DOHH2 (cell line): ENCODE data around the gene DHRS12.
A peak's percentile ranks its signal among the peaks of the same experiment; 100 is the strongest.

Experiments used
- H3F3A ChIP-seq: fragments of 200-600 bp; sonication (generic), shearing (Covaris generic); 2 replicates; pipeline ENCODE4 v1.6.0; 2016; ENCODE audit warnings: antibody characterized with exemption, mild to moderate bottlenecking; ENCODE audit not compliant: control insufficient read depth, insufficient read depth
- H3K27ac ChIP-seq: fragments of 200-600 bp; sonication (generic); 2 replicates; pipeline ENCODE4 v1.5.1; 2014; ENCODE audit warnings: low read depth, mild to moderate bottlenecking, low read length, moderate library complexity
- H3K27me3 ChIP-seq: fragments of 200-600 bp; sonication (generic); 2 replicates; pipeline ENCODE4 v1.6.1; 2014; ENCODE audit warnings: mild to moderate bottlenecking, low read length, mixed read lengths; ENCODE audit not compliant: control insufficient read depth
- H3K36me3 ChIP-seq: fragments of 200-600 bp; sonication (generic); 2 replicates; pipeline ENCODE4 v1.6.1; 2014; ENCODE audit warnings: mild to moderate bottlenecking, low read length, moderate library complexity, mixed read lengths; ENCODE audit not compliant: control insufficient read depth
- H3K4me1 ChIP-seq: fragments of 200-600 bp; sonication (generic); 2 replicates; pipeline ENCODE4 v1.6.1; 2014; ENCODE audit warnings: mild to moderate bottlenecking, low read length, mixed read lengths; ENCODE audit not compliant: control insufficient read depth
- H3K4me2 ChIP-seq: fragments of 200-600 bp; sonication (generic); 2 replicates; pipeline ENCODE4 v1.6.0; 2014; ENCODE audit warnings: mild to moderate bottlenecking, low read length, moderate library complexity
- H3K4me3 ChIP-seq: fragments of 200-600 bp; sonication (generic); 2 replicates; pipeline ENCODE4 v1.5.1; 2014; ENCODE audit warnings: mild to moderate bottlenecking, low read length, mixed read lengths
- H3K79me2 ChIP-seq: fragments of 200-600 bp; sonication (generic); 2 replicates; pipeline ENCODE4 v1.6.1; 2014; ENCODE audit warnings: mild to moderate bottlenecking, low read length, mixed read lengths; ENCODE audit not compliant: control insufficient read depth
- H3K9me2 ChIP-seq: fragments of 200-600 bp; sonication (generic); replicated peaks from 2 replicates; pipeline ENCODE4 v1.6.1; 2014; ENCODE audit warnings: mild to moderate bottlenecking, low read length, mixed read lengths; ENCODE audit not compliant: control insufficient read depth
- H3K9me3 ChIP-seq: fragments of 200-600 bp; sonication (generic); 2 replicates; pipeline ENCODE4 v1.6.1; 2014; ENCODE audit warnings: antibody characterized with exemption, low read length, mixed read lengths; ENCODE audit not compliant: control insufficient read depth, insufficient read depth
- H4K20me1 ChIP-seq: fragments of 200-600 bp; sonication (generic); 2 replicates; pipeline ENCODE4 v1.6.0; 2014; ENCODE audit warnings: low read depth, mild to moderate bottlenecking, antibody characterized with exemption, low read length, moderate library complexity; ENCODE audit not compliant: control insufficient read depth, insufficient read depth
- CTCF ChIP-seq: fragments of 200-600 bp; sonication (generic); IDR thresholded peaks from one replicate; pipeline ENCODE4 v1.5.1; 2014; ENCODE audit warnings: antibody characterized with exemption, mild to moderate bottlenecking, low read depth, low read length; ENCODE audit not compliant: poor library complexity, severe bottlenecking
- EZH2phosphoT487 ChIP-seq: fragments of 200-600 bp; sonication (generic); IDR thresholded peaks from 2 replicates; pipeline ENCODE4 v1.6.1; 2017; ENCODE audit warnings: borderline replicate concordance, mild to moderate bottlenecking, antibody characterized with exemption, low read length, moderate library complexity, mixed read lengths

The DHRS12 gene

GRCh38 chr13:51768378-51768921 lies 35.5 kb downstream of the DHRS12 start:
- 0 out of 2 replicates have a peak, but pooled peaks cover under 1% of the 10 kb centered on the region for H3K27me3 ChIP-seq
- H3K9me2 ChIP-seq: no peaks in the 10 kb centered on the region
- no peaks in the 10 kb centered on the region for H3F3A ChIP-seq
- TF ChIP-seq CTCF (no peak), EZH2phosphoT487 (no peak)
- peaks cover 8% of the 10 kb centered on the region for H3K4me1 ChIP-seq
- no peak overlapping the region for H3K4me3 ChIP-seq
- no peaks in the 10 kb centered on the region for H3K79me2 ChIP-seq
- H3K36me3 ChIP-seq: no peaks in the 10 kb centered on the region
- no peak overlapping the region for H3K27ac ChIP-seq
- H3K4me2 ChIP-seq: no peak overlapping the region
- no peaks in the 10 kb centered on the region for H4K20me1 ChIP-seq
- H3K9me3 ChIP-seq: no peaks in the 10 kb centered on the region

GRCh38 chr13:51767100-51767499 lies 36.9 kb downstream of the DHRS12 start:
- H3K9me2 ChIP-seq: no peaks in the 10 kb centered on the region
- H3K27me3 ChIP-seq: no peaks in the 10 kb centered on the region
- no peaks in the 10 kb centered on the region for H4K20me1 ChIP-seq
- H3K4me3 ChIP-seq: no peak overlapping the region
- H3K9me3 ChIP-seq: no peaks in the 10 kb centered on the region
- H3K36me3 ChIP-seq: no peaks in the 10 kb centered on the region
- H3K4me1 ChIP-seq: peaks cover 8% of the 10 kb centered on the region
- TF ChIP-seq EZH2phosphoT487: no peak
- H3K79me2 ChIP-seq: no peaks in the 10 kb centered on the region
- no peak overlapping the region for H3K4me2 ChIP-seq
- H3K27ac ChIP-seq: no peak overlapping the region
- H3F3A ChIP-seq: no peaks in the 10 kb centered on the region

- H3K4me3 ChIP-seq: no peak overlapping the region
- no peaks in the 10 kb centered on the region for H3K9me3 ChIP-seq
- H3F3A ChIP-seq: no peaks in the 10 kb centered on the region
- H3K79me2 ChIP-seq: no peaks in the 10 kb centered on the region
- H3K27me3 ChIP-seq: no peaks in the 10 kb centered on the region
- no peak for TF ChIP-seq EZH2phosphoT487
- no peak for TF ChIP-seq CTCF
- H3K4me1 ChIP-seq: peaks cover 8% of the 10 kb centered on the region
- no peaks in the 10 kb centered on the region for H4K20me1 ChIP-seq
- no peaks in the 10 kb centered on the region for H3K36me3 ChIP-seq
- H3K9me2 ChIP-seq: no peaks in the 10 kb centered on the region
- H3K4me2 ChIP-seq: no peak overlapping the region
- no peak overlapping the region for H3K27ac ChIP-seq
These were observed 38.8 kb downstream of the DHRS12 start for GRCh38 chr13:51765142-51765515.

GRCh38 chr13:51764184-51765141 lies 39.5 kb downstream of the DHRS12 start:
- Histone ChIP-seq H3K4me2 (peak overlapping the region; percentile 25), H3K4me1 (peaks cover 8% of the 10 kb centered on the region), H3K27me3 (no peaks in the 10 kb centered on the region), H3K9me2 (no peaks in the 10 kb centered on the region), H3K36me3 (no peaks in the 10 kb centered on the region), H3K9me3 (no peaks in the 10 kb centered on the region), H3F3A (no peaks in the 10 kb centered on the region), H4K20me1 (no peaks in the 10 kb centered on the region), H3K4me3 (no peak overlapping the region), H3K27ac (no peak overlapping the region), H3K79me2 (no peaks in the 10 kb centered on the region)
- TF ChIP-seq EZH2phosphoT487 (no peak), CTCF (no peak)
